Panc1 (cell line): Measurements from ENCODE around the gene CSK.

Experiments used
- POLR2AphosphoS5 ChIP-seq: IDR thresholded peaks from 2 replicates; pipeline ENCODE4 v1.6.1; 2012; ENCODE audit warnings: mild to moderate bottlenecking, low read depth, low read length, moderate library complexity
- SIN3A ChIP-seq: IDR thresholded peaks from 2 replicates; pipeline ENCODE4 v1.6.1; 2012; ENCODE audit warnings: low read depth, mild to moderate bottlenecking, low read length, moderate library complexity, borderline replicate concordance; ENCODE audit not compliant: insufficient read depth
- TF ChIP-seq, protein P1 (sequence below): fragments of 450-650 bp; IDR thresholded peaks from 2 replicates; pipeline ENCODE4 v1.5.1; 2017; ENCODE audit warnings: mild to moderate bottlenecking
- TF ChIP-seq, protein P2 (sequence below), 2 experiments: IDR thresholded peaks; 2 replicates each; pipeline ENCODE4 v1.6.1; 2011 to 2012; ENCODE audit warnings: low read depth in 2 of 2, control low read depth in 1 of 2, low read length in 1 of 2, mild to moderate bottlenecking in 1 of 2, moderate library complexity in 1 of 2; ENCODE audit not compliant: insufficient read depth in 1 of 2

GRCh38 chr15:74845208-74845568 lies 63.3 kb downstream of the CSK start:
- TF ChIP-seq, protein P1, sequence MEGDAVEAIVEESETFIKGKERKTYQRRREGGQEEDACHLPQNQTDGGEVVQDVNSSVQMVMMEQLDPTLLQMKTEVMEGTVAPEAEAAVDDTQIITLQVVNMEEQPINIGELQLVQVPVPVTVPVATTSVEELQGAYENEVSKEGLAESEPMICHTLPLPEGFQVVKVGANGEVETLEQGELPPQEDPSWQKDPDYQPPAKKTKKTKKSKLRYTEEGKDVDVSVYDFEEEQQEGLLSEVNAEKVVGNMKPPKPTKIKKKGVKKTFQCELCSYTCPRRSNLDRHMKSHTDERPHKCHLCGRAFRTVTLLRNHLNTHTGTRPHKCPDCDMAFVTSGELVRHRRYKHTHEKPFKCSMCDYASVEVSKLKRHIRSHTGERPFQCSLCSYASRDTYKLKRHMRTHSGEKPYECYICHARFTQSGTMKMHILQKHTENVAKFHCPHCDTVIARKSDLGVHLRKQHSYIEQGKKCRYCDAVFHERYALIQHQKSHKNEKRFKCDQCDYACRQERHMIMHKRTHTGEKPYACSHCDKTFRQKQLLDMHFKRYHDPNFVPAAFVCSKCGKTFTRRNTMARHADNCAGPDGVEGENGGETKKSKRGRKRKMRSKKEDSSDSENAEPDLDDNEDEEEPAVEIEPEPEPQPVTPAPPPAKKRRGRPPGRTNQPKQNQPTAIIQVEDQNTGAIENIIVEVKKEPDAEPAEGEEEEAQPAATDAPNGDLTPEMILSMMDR = no peak
- no peak for TF ChIP-seq POLR2AphosphoS5
- TF ChIP-seq, protein P2, sequence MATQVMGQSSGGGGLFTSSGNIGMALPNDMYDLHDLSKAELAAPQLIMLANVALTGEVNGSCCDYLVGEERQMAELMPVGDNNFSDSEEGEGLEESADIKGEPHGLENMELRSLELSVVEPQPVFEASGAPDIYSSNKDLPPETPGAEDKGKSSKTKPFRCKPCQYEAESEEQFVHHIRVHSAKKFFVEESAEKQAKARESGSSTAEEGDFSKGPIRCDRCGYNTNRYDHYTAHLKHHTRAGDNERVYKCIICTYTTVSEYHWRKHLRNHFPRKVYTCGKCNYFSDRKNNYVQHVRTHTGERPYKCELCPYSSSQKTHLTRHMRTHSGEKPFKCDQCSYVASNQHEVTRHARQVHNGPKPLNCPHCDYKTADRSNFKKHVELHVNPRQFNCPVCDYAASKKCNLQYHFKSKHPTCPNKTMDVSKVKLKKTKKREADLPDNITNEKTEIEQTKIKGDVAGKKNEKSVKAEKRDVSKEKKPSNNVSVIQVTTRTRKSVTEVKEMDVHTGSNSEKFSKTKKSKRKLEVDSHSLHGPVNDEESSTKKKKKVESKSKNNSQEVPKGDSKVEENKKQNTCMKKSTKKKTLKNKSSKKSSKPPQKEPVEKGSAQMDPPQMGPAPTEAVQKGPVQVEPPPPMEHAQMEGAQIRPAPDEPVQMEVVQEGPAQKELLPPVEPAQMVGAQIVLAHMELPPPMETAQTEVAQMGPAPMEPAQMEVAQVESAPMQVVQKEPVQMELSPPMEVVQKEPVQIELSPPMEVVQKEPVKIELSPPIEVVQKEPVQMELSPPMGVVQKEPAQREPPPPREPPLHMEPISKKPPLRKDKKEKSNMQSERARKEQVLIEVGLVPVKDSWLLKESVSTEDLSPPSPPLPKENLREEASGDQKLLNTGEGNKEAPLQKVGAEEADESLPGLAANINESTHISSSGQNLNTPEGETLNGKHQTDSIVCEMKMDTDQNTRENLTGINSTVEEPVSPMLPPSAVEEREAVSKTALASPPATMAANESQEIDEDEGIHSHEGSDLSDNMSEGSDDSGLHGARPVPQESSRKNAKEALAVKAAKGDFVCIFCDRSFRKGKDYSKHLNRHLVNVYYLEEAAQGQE (IDR thresholded peaks at IDR 0.05; ENCODE audit: insufficient read depth in 1 of 2, low read depth in 2 of 2, low read length in 1 of 2) = no peak
- no peak for TF ChIP-seq SIN3A
